Activated T-cell treated with anti-CD3 and anti-CD28 coated beads, Interleukin-2, amount 50 U/mL, for 24 hours (primary cell): Measurements from ENCODE around the gene ZNF284.
"Not testable (repeated sequence)": the region's sequence is repeated elsewhere in the genome, so short reads cannot be mapped to it uniquely, and the experiment has no call there.

Source experiments
- DNase-seq: peaks from one replicate; pipeline ENCODE4 v3.0.0-alpha.2; 2020
- H3K27ac Mint-ChIP-seq: 2 replicates; pipeline ENCODE4 v1.8.0; 2020; ENCODE audit warnings: mild to moderate bottlenecking, mixed read lengths
- H3K27me3 Mint-ChIP-seq: 2 replicates; pipeline ENCODE4 v1.8.0; 2020; ENCODE audit warnings: mixed read lengths
- H3K36me3 Mint-ChIP-seq: 2 replicates; pipeline ENCODE4 v1.8.0; 2020; ENCODE audit warnings: low read depth, mixed read lengths
- H3K4me1 Mint-ChIP-seq: 2 replicates; pipeline ENCODE4 v1.8.0; 2020; ENCODE audit warnings: low read depth, mixed read lengths
- H3K4me3 Mint-ChIP-seq: 2 replicates; pipeline ENCODE4 v1.8.0; 2020; ENCODE audit warnings: mild to moderate bottlenecking, moderate library complexity, mixed read lengths
- H3K9me3 Mint-ChIP-seq: 2 replicates; pipeline ENCODE4 v1.8.0; 2020; ENCODE audit warnings: mixed read lengths

The ZNF284 gene

GRCh38 chr19:44072543-44073401 is 813 bp downstream of the ZNF284 start:
- Mint-ChIP-seq H3K4me3 (peak overlapping the region; percentile 84), H3K27me3 (no peaks in the 10 kb centered on the region), H3K9me3 (peaks cover 43% of the 10 kb centered on the region), H3K36me3 (peaks cover 57% of the 10 kb centered on the region), H3K27ac (peak overlapping the region; percentile 72), H3K4me1 (peaks cover 24% of the 10 kb centered on the region)
- DNase-seq = no peak

GRCh38 chr19:44076325-44076724 is 4.4 kb downstream of the ZNF284 start:
- no peak overlapping the region for H3K27ac Mint-ChIP-seq
- peaks cover 67% of the 10 kb centered on the region for H3K36me3 Mint-ChIP-seq
- DNase-seq = no peak
- peaks cover 19% of the 10 kb centered on the region for H3K4me1 Mint-ChIP-seq
- H3K27me3 Mint-ChIP-seq = no peaks in the 10 kb centered on the region
- H3K4me3 Mint-ChIP-seq = no peak overlapping the region
- H3K9me3 Mint-ChIP-seq = peaks cover 15% of the 10 kb centered on the region

- no peaks in the 10 kb centered on the region for H3K27me3 Mint-ChIP-seq
- H3K36me3 Mint-ChIP-seq = peaks cover 35% of the 10 kb centered on the region
- H3K27ac Mint-ChIP-seq = no peak overlapping the region
- no peak for DNase-seq
- no peak overlapping the region for H3K4me3 Mint-ChIP-seq
- H3K9me3 Mint-ChIP-seq = peaks cover 4% of the 10 kb centered on the region
- H3K4me1 Mint-ChIP-seq = peaks cover 18% of the 10 kb centered on the region
Observed at GRCh38 chr19:44092108-44092507, 20.1 kb downstream of the ZNF284 start.

GRCh38 chr19:44093931-44094765 is 22.2 kb downstream of the ZNF284 start, which contains the start of gene ZNF224:
Gene ZNF224, plus strand, starts transcription at chr19:44094361. Its CDS starts 3,513 bp downstream, at chr19:44097874.
- peaks cover 5% of the 10 kb centered on the region for H3K9me3 Mint-ChIP-seq
- H3K27ac Mint-ChIP-seq = peak within 1 kb of the TSS; percentile 94
- peaks cover 22% of the 10 kb centered on the region for H3K4me1 Mint-ChIP-seq
- H3K4me3 Mint-ChIP-seq = peak within 1 kb of the TSS; percentile 97
- peaks cover 42% of the 10 kb centered on the region for H3K36me3 Mint-ChIP-seq
- no peaks in the 10 kb centered on the region for H3K27me3 Mint-ChIP-seq
- peak; percentile 84 for DNase-seq

GRCh38 chr19:44107751-44108150 is 35.8 kb downstream of the ZNF284 start:
- no peak overlapping the region for H3K4me3 Mint-ChIP-seq
- peaks cover 10% of the 10 kb centered on the region for H3K4me1 Mint-ChIP-seq
- peaks cover 64% of the 10 kb centered on the region for H3K9me3 Mint-ChIP-seq
- peaks cover 80% of the 10 kb centered on the region for H3K36me3 Mint-ChIP-seq
- no peak for DNase-seq
- no peak overlapping the region for H3K27ac Mint-ChIP-seq
- no peaks in the 10 kb centered on the region for H3K27me3 Mint-ChIP-seq

GRCh38 chr19:44109458-44109857 is 37.5 kb downstream of the ZNF284 start:
- Mint-ChIP-seq H3K36me3 (peaks cover 73% of the 10 kb centered on the region), H3K9me3 (peaks cover 54% of the 10 kb centered on the region), H3K4me3 (no peak overlapping the region), H3K27me3 (no peaks in the 10 kb centered on the region), H3K4me1 (peaks cover 22% of the 10 kb centered on the region), H3K27ac (no peak overlapping the region)
- no peak for DNase-seq

- DNase-seq = peak; percentile 31
- H3K27me3 Mint-ChIP-seq = no peaks in the 10 kb centered on the region
- peaks cover 31% of the 10 kb centered on the region for H3K4me1 Mint-ChIP-seq
- H3K27ac Mint-ChIP-seq = no peak overlapping the region
- peak overlapping the region; percentile 99 for H3K4me3 Mint-ChIP-seq
- peaks cover 39% of the 10 kb centered on the region for H3K9me3 Mint-ChIP-seq
- peaks cover 63% of the 10 kb centered on the region for H3K36me3 Mint-ChIP-seq
Observed at GRCh38 chr19:44111910-44112463, 40.0 kb downstream of the ZNF284 start.

GRCh38 chr19:44112802-44113137 is 40.8 kb downstream of the ZNF284 start:
- Mint-ChIP-seq H3K9me3 (peaks cover 31% of the 10 kb centered on the region), H3K36me3 (peaks cover 63% of the 10 kb centered on the region), H3K27ac (peak overlapping the region; percentile 95), H3K4me3 (peak overlapping the region; percentile 99), H3K4me1 (peaks cover 31% of the 10 kb centered on the region), H3K27me3 (no peaks in the 10 kb centered on the region)
- no peak for DNase-seq

- peak within 1 kb of the TSS; percentile 99 for H3K4me3 Mint-ChIP-seq
- peaks cover 62% of the 10 kb centered on the region for H3K36me3 Mint-ChIP-seq
- no peaks in the 10 kb centered on the region for H3K27me3 Mint-ChIP-seq
- H3K4me1 Mint-ChIP-seq = peaks cover 31% of the 10 kb centered on the region
- peaks cover 26% of the 10 kb centered on the region for H3K9me3 Mint-ChIP-seq
- peak; percentile 84 for DNase-seq
- H3K27ac Mint-ChIP-seq = peak within 1 kb of the TSS; percentile 95
Observed at GRCh38 chr19:44113138-44113783, 41.3 kb downstream of the ZNF284 start, which contains the start of gene ZNF225. Gene ZNF225, plus strand, starts transcription at chr19:44113399. Its CDS starts 2,429 bp downstream, at chr19:44115828.

- H3K27me3 Mint-ChIP-seq = no peaks in the 10 kb centered on the region
- peaks cover 21% of the 10 kb centered on the region for H3K9me3 Mint-ChIP-seq
- peak overlapping the region; percentile 95 for H3K27ac Mint-ChIP-seq
- peak overlapping the region; percentile 99 for H3K4me3 Mint-ChIP-seq
- H3K36me3 Mint-ChIP-seq = peaks cover 64% of the 10 kb centered on the region
- H3K4me1 Mint-ChIP-seq = peaks cover 31% of the 10 kb centered on the region
- DNase-seq = peak; percentile 35
Observed at GRCh38 chr19:44113784-44114390, 41.9 kb downstream of the ZNF284 start.

- not testable (repeated sequence) for H3K4me1 Mint-ChIP-seq, H3K27ac Mint-ChIP-seq, H3K4me3 Mint-ChIP-seq, DNase-seq, H3K27me3 Mint-ChIP-seq
- Mint-ChIP-seq H3K36me3 (peaks cover 94% of the 10 kb centered on the region), H3K9me3 (peaks cover 60% of the 10 kb centered on the region)
Observed at GRCh38 chr19:44121162-44121561, 49.2 kb downstream of the ZNF284 start.

GRCh38 chr19:44131955-44132354 is 60.0 kb downstream of the ZNF284 start:
- DNase-seq = no peak
- H3K4me3 Mint-ChIP-seq = no peak overlapping the region
- H3K27me3 Mint-ChIP-seq = no peaks in the 10 kb centered on the region
- H3K27ac Mint-ChIP-seq = no peak overlapping the region
- peaks cover 17% of the 10 kb centered on the region for H3K36me3 Mint-ChIP-seq
- H3K4me1 Mint-ChIP-seq = no peaks in the 10 kb centered on the region
- peaks cover 46% of the 10 kb centered on the region for H3K9me3 Mint-ChIP-seq
